ENCODE data around the gene XCL1.

GRCh38 chr1:168614235-168614634, 37.8 kb downstream of the XCL1 start:
- TF ChIP-seq CTCF (IDR thresholded peaks at IDR 0.05): no peak
- no peak for TF ChIP-seq POLR2A (IDR thresholded peaks at IDR 0.05)

Data from gastroesophageal sphincter (tissue), 3 donors.